Measurements from ENCODE around the gene THSD8. TPM values are rescaled to one million over a fixed set of nuclear protein-coding genes. Genes with fewer than 3 reads are reported as not detected.

The THSD8 gene
- not detected in 2 replicates for total RNA-seq (ENCODE audit: low replicate concordance)

- H3K4me3 Mint-ChIP-seq = peak within 1 kb of the TSS; percentile 94
- Histone ChIP-seq H3K36me3 (no peaks in the 10 kb centered on the region), H3K79me2 (ENCODE audit: low read depth) (peaks cover 26% of the 10 kb centered on the region), H2AFZ (replicated peaks) (peak within 1 kb of the TSS; percentile 83), H3K9ac (peak within 1 kb of the TSS; percentile 81), H3K4me1 (peaks cover 5% of the 10 kb centered on the region), H3F3A (ENCODE audit: low read depth) (peaks cover 39% of the 10 kb centered on the region), H4K20me1 (ENCODE audit: low read depth) (peaks cover 16% of the 10 kb centered on the region), H3K4me2 (peak within 1 kb of the TSS; percentile 95), H3K4me3 (peak within 1 kb of the TSS; percentile 83), H3K9me3 (ENCODE audit: low read depth) (no peaks in the 10 kb centered on the region), H3K27me3 (peaks cover 12% of the 10 kb centered on the region), H3K27ac (no peak within 1 kb of the TSS)
- H3K27ac Mint-ChIP-seq = no peak within 1 kb of the TSS
- peaks cover 20% of the 10 kb centered on the region for H3K4me1 Mint-ChIP-seq
- DNase-seq (ENCODE audit: low spot score) = peak; percentile 93
- H3K36me3 Mint-ChIP-seq = peaks cover 3% of the 10 kb centered on the region
- peaks cover 6% of the 10 kb centered on the region for H3K27me3 Mint-ChIP-seq (ENCODE audit: insufficient read depth, low read depth)
- no peaks in the 10 kb centered on the region for H3K9me3 Mint-ChIP-seq
- TF ChIP-seq EZH2phosphoT487 (IDR thresholded peaks at IDR 0.05) (no peak), EZH2 (IDR thresholded peaks at IDR 0.05) (no peak)
- TF ChIP-seq, protein P1, sequence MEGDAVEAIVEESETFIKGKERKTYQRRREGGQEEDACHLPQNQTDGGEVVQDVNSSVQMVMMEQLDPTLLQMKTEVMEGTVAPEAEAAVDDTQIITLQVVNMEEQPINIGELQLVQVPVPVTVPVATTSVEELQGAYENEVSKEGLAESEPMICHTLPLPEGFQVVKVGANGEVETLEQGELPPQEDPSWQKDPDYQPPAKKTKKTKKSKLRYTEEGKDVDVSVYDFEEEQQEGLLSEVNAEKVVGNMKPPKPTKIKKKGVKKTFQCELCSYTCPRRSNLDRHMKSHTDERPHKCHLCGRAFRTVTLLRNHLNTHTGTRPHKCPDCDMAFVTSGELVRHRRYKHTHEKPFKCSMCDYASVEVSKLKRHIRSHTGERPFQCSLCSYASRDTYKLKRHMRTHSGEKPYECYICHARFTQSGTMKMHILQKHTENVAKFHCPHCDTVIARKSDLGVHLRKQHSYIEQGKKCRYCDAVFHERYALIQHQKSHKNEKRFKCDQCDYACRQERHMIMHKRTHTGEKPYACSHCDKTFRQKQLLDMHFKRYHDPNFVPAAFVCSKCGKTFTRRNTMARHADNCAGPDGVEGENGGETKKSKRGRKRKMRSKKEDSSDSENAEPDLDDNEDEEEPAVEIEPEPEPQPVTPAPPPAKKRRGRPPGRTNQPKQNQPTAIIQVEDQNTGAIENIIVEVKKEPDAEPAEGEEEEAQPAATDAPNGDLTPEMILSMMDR (IDR thresholded peaks at IDR 0.05) = no peak
Observed at GRCh38 chr19:12801466-12802266, at the start of gene THSD8, which contains the start of gene PRDX2. Gene THSD8 (plus strand): TSS chr19:12802069. CDS start chr19:12802072, 3 bp downstream. Gene PRDX2 (minus strand): TSS chr19:12801800. CDS start chr19:12801261, 539 bp downstream.

GRCh38 chr19:12754465-12755196 lies 47.2 kb upstream of the THSD8 start:
- H4K20me1 ChIP-seq (ENCODE audit: low read depth) = no peaks in the 10 kb centered on the region
- H3K36me3 Mint-ChIP-seq = no peaks in the 10 kb centered on the region
- H3K27me3 Mint-ChIP-seq (ENCODE audit: insufficient read depth, low read depth) = peaks cover 42% of the 10 kb centered on the region

GRCh38 chr19:12756150-12756883 lies 45.6 kb upstream of the THSD8 start:
- H3K79me2 ChIP-seq (ENCODE audit: low read depth) = no peaks in the 10 kb centered on the region
- TF ChIP-seq EZH2 (IDR thresholded peaks at IDR 0.05) = no peak
- TF ChIP-seq, protein P1 (IDR thresholded peaks at IDR 0.05) = no peak
- no peak for TF ChIP-seq EZH2phosphoT487 (IDR thresholded peaks at IDR 0.05)
- Mint-ChIP-seq H3K36me3 (peaks cover 2% of the 10 kb centered on the region), H3K4me1 (peaks cover 8% of the 10 kb centered on the region), H3K27me3 (ENCODE audit: insufficient read depth, low read depth) (peaks cover 31% of the 10 kb centered on the region), H3K27ac (no peak overlapping the region), H3K9me3 (peaks cover 2% of the 10 kb centered on the region), H3K4me3 (peak overlapping the region; percentile 19)
- H3K27me3 ChIP-seq = peaks cover 35% of the 10 kb centered on the region
- H3K4me2 ChIP-seq = no peak overlapping the region
- H3K9ac ChIP-seq = no peak overlapping the region
- H3K4me1 ChIP-seq = no peaks in the 10 kb centered on the region
- H3K4me3 ChIP-seq = no peak overlapping the region
- DNase-seq (ENCODE audit: low spot score) = no peak
- H4K20me1 ChIP-seq (ENCODE audit: low read depth) = no peaks in the 10 kb centered on the region
- no peaks in the 10 kb centered on the region for H3K9me3 ChIP-seq (ENCODE audit: low read depth)
- no peak overlapping the region for H2AFZ ChIP-seq (replicated peaks)
- no peaks in the 10 kb centered on the region for H3K36me3 ChIP-seq
- peaks cover 19% of the 10 kb centered on the region for H3F3A ChIP-seq (ENCODE audit: low read depth)
- H3K27ac ChIP-seq = no peak overlapping the region

More at GRCh38 chr19:12754465-12755196, 47.2 kb upstream of the THSD8 start:
- TF ChIP-seq, protein P1 (IDR thresholded peaks at IDR 0.05) = no peak
- TF ChIP-seq EZH2phosphoT487 (IDR thresholded peaks at IDR 0.05) (no peak), EZH2 (IDR thresholded peaks at IDR 0.05) (no peak)
- Histone ChIP-seq H3K27me3 (peaks cover 52% of the 10 kb centered on the region), H3K36me3 (no peaks in the 10 kb centered on the region), H3K79me2 (ENCODE audit: low read depth) (no peaks in the 10 kb centered on the region), H3K4me1 (no peaks in the 10 kb centered on the region), H3K9me3 (ENCODE audit: low read depth) (no peaks in the 10 kb centered on the region), H3K4me2 (no peak overlapping the region), H3K27ac (no peak overlapping the region), H2AFZ (replicated peaks) (no peak overlapping the region), H3K4me3 (no peak overlapping the region), H3F3A (ENCODE audit: low read depth) (peaks cover 21% of the 10 kb centered on the region), H3K9ac (no peak overlapping the region)
- Mint-ChIP-seq H3K4me3 (no peak overlapping the region), H3K4me1 (peaks cover 8% of the 10 kb centered on the region), H3K9me3 (no peaks in the 10 kb centered on the region), H3K27ac (no peak overlapping the region)
- DNase-seq (ENCODE audit: low spot score) = no peak
